Fibroblast of skin of scalp (primary cell): ENCODE measurements around the gene PLXNA3.

ENCODE experiments used
- DNase-seq: peaks from one replicate; pipeline ENCODE4 v3.0.0-alpha.2; 2013

Gene PLXNA3

DNA sequence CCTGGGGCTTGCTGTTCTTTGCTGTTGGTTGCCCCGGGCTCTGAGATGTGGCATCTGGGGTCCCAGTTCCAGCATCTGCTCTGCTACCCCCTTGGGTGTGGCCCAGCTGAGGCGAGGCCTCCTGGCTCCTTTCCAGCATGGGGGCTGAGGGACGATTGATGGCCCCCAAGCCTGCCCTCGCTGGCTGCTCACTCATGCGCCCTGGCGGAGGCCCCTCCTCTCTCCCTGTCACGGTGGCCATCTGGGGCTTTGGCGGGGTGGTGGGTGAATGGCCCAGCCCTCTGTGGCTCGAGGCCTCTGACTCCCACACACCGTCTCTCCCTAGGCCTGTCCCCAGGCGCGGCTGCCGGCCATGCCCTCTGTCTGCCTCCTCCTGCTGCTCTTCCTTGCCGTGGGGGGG is 1.8 kb downstream of the PLXNA3 start:
- no peak for DNase-seq

- no peak for DNase-seq
Measured at GRCh38 chrX:154460326-154460725, 2.2 kb downstream of the PLXNA3 start.

- DNase-seq: no peak
Measured at GRCh38 chrX:154462396-154462795, 4.3 kb downstream of the PLXNA3 start.

DNA sequence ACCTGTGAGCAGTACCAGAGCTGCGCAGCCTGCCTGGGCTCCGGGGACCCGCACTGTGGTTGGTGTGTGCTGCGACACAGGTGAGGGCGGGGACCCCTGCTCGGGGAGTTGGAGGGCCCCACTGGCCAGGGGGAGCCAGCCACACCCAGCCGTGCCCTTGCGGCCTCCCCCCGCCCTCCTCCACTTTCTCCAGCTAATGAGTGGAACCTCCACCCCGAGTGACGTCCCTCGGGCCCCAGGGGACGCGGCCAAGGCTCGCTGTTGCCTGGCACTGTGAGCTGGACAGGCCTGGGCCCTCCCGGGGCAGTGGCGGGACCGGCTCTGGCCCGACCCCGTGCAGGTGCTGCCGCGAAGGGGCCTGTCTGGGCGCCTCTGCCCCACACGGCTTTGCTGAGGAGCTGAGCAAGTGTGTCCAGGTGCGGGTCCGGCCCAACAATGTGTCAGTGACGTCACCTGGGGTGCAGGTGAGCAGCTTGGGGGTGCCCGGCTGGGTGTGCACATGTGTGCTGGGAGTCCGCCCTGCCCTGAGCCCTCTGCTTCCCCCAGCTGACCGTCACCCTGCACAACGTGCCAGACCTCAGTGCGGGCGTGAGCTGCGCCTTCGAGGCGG is 5.6 kb downstream of the PLXNA3 start:
- DNase-seq: no peak

GRCh38 chrX:154464806-154465365 is 6.8 kb downstream of the PLXNA3 start:
- no peak for DNase-seq

DNA sequence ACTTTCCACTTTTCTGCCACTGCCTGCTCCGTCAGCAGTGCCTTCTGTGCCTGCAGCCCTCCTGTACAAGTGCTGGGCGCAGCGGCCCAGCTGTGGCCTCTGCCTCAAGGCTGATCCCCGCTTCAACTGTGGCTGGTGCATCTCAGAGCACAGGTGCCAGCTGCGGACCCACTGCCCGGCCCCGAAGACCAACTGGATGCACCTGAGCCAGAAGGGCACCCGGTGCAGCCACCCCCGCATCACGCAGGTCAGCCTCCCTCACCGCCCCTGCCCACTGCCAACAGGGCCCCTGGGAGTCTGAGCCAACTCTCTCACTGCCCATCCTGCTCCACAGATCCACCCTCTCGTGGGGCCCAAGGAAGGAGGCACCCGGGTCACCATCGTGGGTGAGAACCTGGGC is 7.5 kb downstream of the PLXNA3 start:
- no peak for DNase-seq

- DNase-seq: no peak
Measured at GRCh38 chrX:154466036-154466435, 8.0 kb downstream of the PLXNA3 start.

- no peak for DNase-seq
Measured at GRCh38 chrX:154466907-154467306, 8.8 kb downstream of the PLXNA3 start.

DNA sequence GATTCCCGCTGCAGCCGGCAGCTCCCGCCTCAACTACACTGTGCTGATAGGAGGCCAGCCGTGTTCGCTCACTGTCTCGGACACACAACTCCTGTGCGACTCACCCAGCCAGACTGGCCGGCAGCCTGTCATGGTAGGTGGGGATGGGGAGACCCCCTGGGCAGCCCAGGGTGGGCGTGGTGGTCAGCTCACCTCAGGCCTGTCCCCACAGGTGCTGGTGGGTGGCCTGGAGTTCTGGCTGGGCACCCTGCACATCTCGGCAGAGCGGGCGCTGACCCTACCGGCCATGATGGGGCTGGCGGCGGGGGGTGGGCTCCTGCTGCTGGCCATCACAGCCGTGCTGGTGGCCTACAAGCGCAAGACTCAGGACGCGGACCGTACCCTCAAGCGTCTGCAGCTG is 9.5 kb downstream of the PLXNA3 start:
- DNase-seq: no peak

DNA sequence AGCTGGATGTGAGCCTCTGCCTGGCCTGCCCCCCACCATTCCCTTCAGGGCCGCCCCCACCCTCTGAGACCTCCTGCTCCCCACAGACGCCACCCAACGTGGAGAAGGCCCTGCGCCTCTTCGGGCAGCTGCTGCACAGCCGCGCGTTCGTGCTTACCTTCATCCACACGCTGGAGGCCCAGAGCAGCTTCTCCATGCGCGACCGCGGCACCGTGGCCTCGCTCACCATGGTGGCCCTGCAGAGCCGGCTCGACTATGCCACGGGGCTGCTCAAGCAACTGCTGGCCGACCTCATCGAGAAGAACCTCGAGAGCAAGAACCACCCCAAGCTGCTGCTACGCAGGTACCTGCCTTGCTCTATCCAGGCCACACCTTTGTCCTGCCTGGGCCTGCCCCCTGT is 10.1 kb downstream of the PLXNA3 start:
- no peak for DNase-seq

- DNase-seq: no peak
Measured at GRCh38 chrX:154469114-154469513, 11.0 kb downstream of the PLXNA3 start.

GRCh38 chrX:154469880-154470279 is 11.8 kb downstream of the PLXNA3 start:
- DNase-seq: no peak

GRCh38 chrX:154470434-154470833 is 12.4 kb downstream of the PLXNA3 start:
- no peak for DNase-seq

DNA sequence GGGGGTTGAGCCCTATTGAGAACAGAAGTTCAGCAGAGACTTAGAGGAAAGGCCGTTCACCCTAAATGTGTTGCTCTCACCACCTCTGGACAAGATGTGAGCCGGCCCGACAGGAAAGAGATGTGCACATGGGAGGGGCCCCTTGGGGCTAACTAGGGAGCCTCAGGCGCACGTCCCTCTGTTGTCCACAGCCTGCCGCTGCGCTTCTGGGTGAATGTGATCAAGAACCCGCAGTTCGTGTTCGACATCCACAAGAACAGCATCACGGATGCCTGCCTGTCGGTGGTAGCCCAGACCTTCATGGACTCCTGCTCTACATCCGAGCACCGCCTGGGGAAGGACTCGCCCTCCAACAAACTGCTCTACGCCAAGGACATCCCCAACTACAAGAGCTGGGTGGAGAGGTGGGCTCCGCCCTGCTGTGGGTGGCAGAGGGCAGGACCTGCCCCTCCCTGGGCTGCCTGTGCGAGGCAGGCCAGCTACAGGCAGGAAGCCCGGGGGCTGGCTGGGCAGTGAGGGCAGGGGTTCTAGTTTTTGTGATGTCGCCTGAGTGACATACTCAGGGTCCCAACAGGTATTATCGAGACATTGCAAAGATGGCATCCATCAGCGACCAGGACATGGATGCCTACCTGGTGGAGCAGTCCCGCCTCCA is 13.0 kb downstream of the PLXNA3 start:
- DNase-seq: no peak

DNA sequence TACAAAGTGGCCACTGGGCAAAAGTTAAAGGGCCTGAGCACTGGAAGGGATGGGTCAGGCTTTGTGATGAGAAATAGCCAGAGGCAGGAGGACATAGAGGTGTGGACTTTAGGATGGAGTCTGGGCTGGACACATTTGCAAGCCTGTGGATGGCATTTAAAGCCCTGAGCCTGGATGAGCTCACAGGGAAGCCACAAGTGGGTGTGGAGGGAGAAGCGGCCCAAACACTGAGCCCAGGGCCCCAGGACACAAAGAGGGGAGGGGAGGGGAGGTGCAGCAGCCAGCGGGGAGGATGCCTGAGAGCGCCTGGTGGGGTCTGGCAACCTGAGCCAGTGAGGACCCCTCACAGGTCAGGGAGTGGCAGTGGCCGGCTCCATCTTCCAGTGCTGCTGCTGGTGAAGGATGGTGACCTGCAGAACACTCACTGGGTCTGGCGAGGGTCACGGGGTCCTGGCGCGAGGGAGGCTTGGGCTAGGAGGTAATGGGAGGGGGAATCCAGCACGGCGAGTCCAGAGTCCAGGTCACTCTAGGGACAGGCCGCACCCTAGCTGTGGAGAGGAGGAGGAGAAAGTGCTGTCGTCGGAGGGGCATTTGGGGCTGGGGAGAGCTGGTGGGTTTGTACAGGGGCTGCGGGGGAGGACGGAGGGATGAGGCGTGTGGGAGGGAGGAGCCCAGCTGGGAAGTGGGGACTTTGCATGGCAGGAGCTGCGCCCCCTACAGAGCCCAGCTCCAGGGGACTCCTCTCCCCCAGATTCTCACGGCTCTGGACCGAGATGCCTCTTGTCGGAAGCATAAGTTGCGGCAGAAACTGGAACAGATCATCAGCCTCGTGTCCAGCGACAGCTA is 14.0 kb downstream of the PLXNA3 start:
- DNase-seq: no peak

DNA sequence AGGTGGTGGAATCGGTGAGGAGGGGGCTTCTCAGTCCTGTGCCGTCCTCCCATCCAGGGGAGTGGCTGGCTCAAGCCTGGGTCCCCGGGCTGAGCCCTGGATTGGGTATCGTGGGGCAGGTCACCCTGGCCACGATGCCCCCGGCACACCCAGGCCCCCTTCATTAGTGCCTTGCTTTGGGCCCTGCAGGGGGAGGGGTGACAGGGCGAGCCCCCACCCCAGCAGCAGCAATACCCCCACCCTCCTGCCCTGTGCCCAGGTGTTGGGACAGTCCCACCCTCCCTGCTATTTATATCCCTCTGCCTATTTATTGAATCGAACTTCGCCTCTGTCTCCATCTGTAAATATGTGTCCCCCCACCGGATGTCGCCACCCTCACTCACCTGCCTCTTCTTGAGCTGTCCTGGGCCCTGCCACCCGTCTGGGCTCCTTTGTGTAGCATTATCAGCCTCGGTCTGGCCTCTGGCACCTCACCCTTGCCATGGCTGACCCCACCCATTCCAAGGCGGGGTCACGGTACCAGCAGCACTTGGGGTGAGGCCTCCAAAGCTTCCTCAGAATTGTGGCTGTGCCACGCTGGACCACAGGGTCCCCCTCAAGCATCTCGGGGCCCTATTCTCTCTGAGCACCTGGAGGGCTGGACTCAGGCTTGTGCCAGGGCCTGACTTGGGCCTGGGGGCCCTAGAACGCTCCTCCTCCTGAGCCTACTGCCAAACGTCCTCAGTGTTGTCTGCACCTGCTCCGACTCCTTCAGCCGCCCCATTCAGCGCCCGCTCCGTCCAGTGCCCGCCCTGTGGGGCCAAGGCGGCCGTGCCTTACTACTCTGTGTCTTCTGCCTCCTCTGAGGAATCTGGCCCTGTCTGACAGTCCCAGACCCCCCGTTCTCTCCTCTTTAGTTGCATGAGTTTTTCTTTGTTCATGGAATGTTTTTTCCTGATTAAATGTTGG is 14.9 kb downstream of the PLXNA3 start:
- DNase-seq: no peak

DNA sequence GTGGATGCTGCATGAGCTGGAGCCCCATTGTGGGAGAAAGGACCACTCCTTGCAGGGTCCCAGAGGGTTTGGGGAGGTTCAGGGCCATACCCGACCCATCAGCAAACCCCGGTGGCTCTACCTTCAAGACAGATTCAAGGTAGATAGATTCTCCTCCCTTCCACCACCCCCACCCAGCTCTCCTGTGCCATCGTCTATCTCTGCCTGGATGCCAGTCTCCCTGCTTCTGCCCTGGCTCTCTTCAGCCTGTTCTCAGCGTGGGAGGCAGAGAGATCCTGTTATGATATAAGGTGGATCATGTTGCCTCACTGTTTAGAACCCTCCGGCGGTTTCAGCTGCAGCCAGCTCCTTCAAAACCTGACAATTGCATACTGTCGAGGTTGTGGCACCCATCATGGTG is 15.6 kb downstream of the PLXNA3 start:
- no peak for DNase-seq

- DNase-seq: no peak
Measured at GRCh38 chrX:154476821-154477220, 18.7 kb downstream of the PLXNA3 start.

- no peak for DNase-seq
Measured at GRCh38 chrX:154477891-154478477, 19.9 kb downstream of the PLXNA3 start.

DNA sequence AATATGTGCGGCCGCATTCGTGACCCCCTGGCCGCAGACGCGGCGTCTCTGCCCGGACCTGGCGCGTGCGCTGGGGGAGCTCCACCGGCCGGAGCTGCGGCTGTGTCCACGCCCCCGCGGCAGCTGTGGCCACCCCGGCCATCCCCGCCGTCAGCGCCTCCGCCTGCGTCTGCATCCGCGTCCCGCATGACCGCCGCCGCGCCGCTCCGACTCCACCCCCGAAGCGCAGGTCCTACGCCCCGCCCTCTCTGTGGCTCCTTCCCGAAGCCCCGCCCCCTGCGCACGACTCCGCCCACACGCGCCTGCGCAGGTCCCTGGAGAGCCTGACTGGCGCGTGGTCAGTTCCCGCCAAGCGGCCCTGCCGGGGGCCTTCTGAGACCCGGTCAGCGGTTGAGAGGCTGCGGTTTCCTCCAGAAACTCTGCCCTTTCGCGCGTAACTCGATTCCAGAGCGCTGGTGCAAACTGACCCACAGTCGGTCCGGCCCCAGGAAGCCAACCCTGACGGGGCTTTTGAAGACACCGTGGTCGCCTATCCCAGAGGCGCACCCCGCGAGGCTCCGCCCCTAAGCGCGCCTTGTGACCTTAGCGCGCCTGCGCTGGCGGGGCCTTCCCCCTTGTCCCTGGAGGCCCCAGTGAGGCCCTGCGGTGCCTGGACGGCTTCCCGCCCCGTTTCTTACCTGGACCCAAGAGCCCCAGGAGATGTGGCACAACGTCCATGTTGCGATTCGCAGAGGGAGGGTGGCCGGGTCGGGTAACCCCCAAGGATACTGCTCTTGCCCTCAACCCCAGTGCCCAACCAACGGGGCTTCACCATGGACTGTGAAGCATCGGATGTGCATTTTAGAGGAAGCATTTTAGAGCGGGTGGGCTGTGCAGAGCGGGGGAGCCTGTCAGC is 20.9 kb downstream of the PLXNA3 start, which contains the start of gene LAGE3:
Gene LAGE3, minus strand, starts transcription at position 554 of the 895 bp plus-strand sequence. Its CDS starts 366 bp downstream, at position 188.
- DNase-seq: peak; percentile 87

GRCh38 chrX:154481195-154481594 is 23.1 kb downstream of the PLXNA3 start:
- no peak for DNase-seq
